Mesenchymal stem cell (in vitro differentiated cells and primary cell): ENCODE measurements around the gene TMEM178A.

Experiments used
- DNase-seq: peaks from one replicate; pipeline ENCODE4 v3.0.0-alpha.2; 2013
- H2AFZ ChIP-seq: one replicate; pipeline ENCODE4 v1.6.1; 2013; ENCODE audit warnings: low read depth, mild to moderate bottlenecking, control low read depth, inconsistent platforms, low read length, moderate library complexity
- H2AK5ac ChIP-seq: 2 replicates; pipeline ENCODE4 v1.6.1; 2013; ENCODE audit warnings: low read length, moderate library complexity, mild to moderate bottlenecking, inconsistent platforms; ENCODE audit not compliant: severe bottlenecking
- H2BK120ac ChIP-seq: one replicate; pipeline ENCODE4 v1.6.1; 2013; ENCODE audit warnings: low read depth, mild to moderate bottlenecking, inconsistent platforms, low read length, moderate library complexity
- H2BK12ac ChIP-seq, 2 experiments: one replicate each; pipeline ENCODE4 v1.6.1; 2013; ENCODE audit warnings: inconsistent platforms in 2 of 2, low read length in 2 of 2, mild to moderate bottlenecking in 2 of 2, moderate library complexity in 2 of 2, control low read depth in 1 of 2
- H2BK15ac ChIP-seq: one replicate; pipeline ENCODE4 v1.6.1; 2013; ENCODE audit warnings: mild to moderate bottlenecking, low read depth, inconsistent platforms; ENCODE audit not compliant: poor library complexity, severe bottlenecking
- H2BK5ac ChIP-seq: 2 replicates; pipeline ENCODE4 v1.6.1; 2013; ENCODE audit warnings: low read depth, mild to moderate bottlenecking, low read length, control low read depth, inconsistent platforms; ENCODE audit not compliant: poor library complexity, severe bottlenecking
- H3K14ac ChIP-seq, 2 experiments: one replicate each; pipeline ENCODE4 v1.6.1; 2013; ENCODE audit warnings: inconsistent platforms in 2 of 2, low read length in 2 of 2, control low read depth in 1 of 2, mild to moderate bottlenecking in 1 of 2, moderate library complexity in 1 of 2
- H3K18ac ChIP-seq, 2 experiments: one replicate each; pipeline ENCODE4 v1.6.1; 2013; ENCODE audit warnings: inconsistent platforms in 2 of 2, low read length in 2 of 2, control low read depth in 1 of 2, low read depth in 1 of 2, mild to moderate bottlenecking in 1 of 2
- H3K23ac ChIP-seq, 2 experiments: one replicate each; pipeline ENCODE4 v1.6.1; 2013; ENCODE audit warnings: inconsistent platforms in 2 of 2, low read length in 2 of 2, mild to moderate bottlenecking in 2 of 2, moderate library complexity in 2 of 2, control low read depth in 1 of 2
- H3K27ac ChIP-seq: 2 replicates; pipeline ENCODE4 v1.5.1; 2013; ENCODE audit warnings: mild to moderate bottlenecking, moderate library complexity, low read length, control low read depth, inconsistent platforms; ENCODE audit not compliant: poor library complexity, severe bottlenecking
- H3K27me3 ChIP-seq, 2 experiments: 2 replicates each; pipeline versions ENCODE4 v1.6.1 to v1.7.0; 2013; ENCODE audit warnings: low read length in 2 of 2, mild to moderate bottlenecking in 2 of 2, moderate library complexity in 2 of 2, control low read depth in 1 of 2, inconsistent platforms in 1 of 2; ENCODE audit not compliant: control insufficient read depth in 1 of 2, insufficient read depth in 1 of 2
- H3K36me3 ChIP-seq, 2 experiments: 2 replicates each; pipeline versions ENCODE4 v1.6.1 to v1.7.0; 2013; ENCODE audit warnings: low read length in 2 of 2, control low read depth in 1 of 2, inconsistent platforms in 1 of 2, low read depth in 1 of 2, mild to moderate bottlenecking in 1 of 2; ENCODE audit not compliant: insufficient read depth in 2 of 2, control insufficient read depth in 1 of 2
- H3K4ac ChIP-seq, 2 experiments: one replicate each; pipeline ENCODE4 v1.6.1; 2013; ENCODE audit warnings: inconsistent platforms in 2 of 2, low read length in 2 of 2, mild to moderate bottlenecking in 2 of 2, moderate library complexity in 2 of 2, control low read depth in 1 of 2, low read depth in 1 of 2
- H3K4me1 ChIP-seq: 2 replicates; pipeline ENCODE4 v1.6.1; 2013; ENCODE audit warnings: low read depth, low read length, control low read depth; ENCODE audit not compliant: control insufficient read depth, insufficient read depth
- H3K4me2 ChIP-seq: 2 replicates; pipeline ENCODE4 v1.6.1; 2013; ENCODE audit warnings: low read length, mild to moderate bottlenecking, inconsistent platforms; ENCODE audit not compliant: poor library complexity, severe bottlenecking
- H3K4me3 ChIP-seq, 2 experiments: 2 replicates each; pipeline versions ENCODE4 v1.5.1 to v1.7.0; 2013; ENCODE audit warnings: low read length in 2 of 2, mild to moderate bottlenecking in 2 of 2, control low read depth in 1 of 2, low read depth in 1 of 2; ENCODE audit not compliant: insufficient read depth in 1 of 2
- H3K79me1 ChIP-seq: replicated peaks from 2 replicates; pipeline ENCODE4 v1.6.1; 2013; ENCODE audit warnings: mild to moderate bottlenecking, control low read depth, low read length, inconsistent platforms; ENCODE audit not compliant: poor library complexity, severe bottlenecking
- H3K9ac ChIP-seq: 2 replicates; pipeline ENCODE4 v1.7.0; 2013; ENCODE audit warnings: mild to moderate bottlenecking, low read length, moderate library complexity
- H3K9me3 ChIP-seq: 2 replicates; pipeline ENCODE4 v1.7.0; 2013; ENCODE audit warnings: mild to moderate bottlenecking, low read length; ENCODE audit not compliant: control insufficient read depth
- H4K8ac ChIP-seq: one replicate; pipeline ENCODE4 v1.6.1; 2013; ENCODE audit warnings: inconsistent platforms, mild to moderate bottlenecking, low read length, moderate library complexity
- H4K91ac ChIP-seq: one replicate; pipeline ENCODE4 v1.6.1; 2013; ENCODE audit warnings: mild to moderate bottlenecking, low read length, inconsistent platforms
- WGBS: methylation state at CpG from one replicate; pipeline ENCODE4 v1.1.7; 2013; ENCODE audit warnings: mixed read lengths; 5-methylcytosine and 5-hydroxymethylcytosine counted together

The TMEM178A gene

DNA sequence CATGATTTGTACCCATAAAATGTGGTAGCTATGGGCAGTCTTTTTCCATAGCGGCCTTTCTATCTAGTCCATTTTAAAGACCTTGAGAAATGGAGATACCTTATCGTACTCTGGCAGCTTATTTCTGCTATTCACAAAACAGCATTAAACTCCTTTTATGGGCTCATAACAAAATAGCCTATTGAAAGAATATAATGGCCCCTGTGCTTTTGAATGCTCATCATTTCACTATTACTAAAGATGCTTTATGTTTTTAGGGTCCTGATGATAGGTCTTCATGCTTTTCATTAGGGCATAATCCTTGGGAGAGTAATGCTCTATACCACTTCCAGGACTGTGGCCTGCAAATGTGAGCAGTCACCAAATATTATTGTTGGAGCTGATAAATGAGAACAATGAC, 7.3 kb upstream of the TMEM178A start:
- no peaks in the 10 kb centered on the region for H3K79me1 ChIP-seq
- H3K4me2 ChIP-seq, result no peak overlapping the region
- no peak for DNase-seq
- no peaks in the 10 kb centered on the region for H3K4me1 ChIP-seq
- H2BK12ac ChIP-seq, result no peak overlapping the region
- no peak overlapping the region for H3K4ac ChIP-seq
- no peak overlapping the region for H3K18ac ChIP-seq
- no peak overlapping the region for H2BK120ac ChIP-seq
- no peak overlapping the region for H3K4me3 ChIP-seq
- WGBS, result 86% methylated on average over 2 of the region's 2 CpGs
- H2BK15ac ChIP-seq, result no peak overlapping the region
- no peaks in the 10 kb centered on the region for H3K27me3 ChIP-seq
- peaks cover 10% of the 10 kb centered on the region for H3K9me3 ChIP-seq
- no peak overlapping the region for H4K8ac ChIP-seq
- no peak overlapping the region for H4K91ac ChIP-seq
- no peak overlapping the region for H2BK5ac ChIP-seq
- no peak overlapping the region for H2AFZ ChIP-seq
- no peak overlapping the region for H3K14ac ChIP-seq
- H3K36me3 ChIP-seq, result no peaks in the 10 kb centered on the region
- no peak overlapping the region for H3K9ac ChIP-seq
- no peak overlapping the region for H3K27ac ChIP-seq
- H3K23ac ChIP-seq, result no peak overlapping the region
- H2AK5ac ChIP-seq, result no peak overlapping the region

DNA sequence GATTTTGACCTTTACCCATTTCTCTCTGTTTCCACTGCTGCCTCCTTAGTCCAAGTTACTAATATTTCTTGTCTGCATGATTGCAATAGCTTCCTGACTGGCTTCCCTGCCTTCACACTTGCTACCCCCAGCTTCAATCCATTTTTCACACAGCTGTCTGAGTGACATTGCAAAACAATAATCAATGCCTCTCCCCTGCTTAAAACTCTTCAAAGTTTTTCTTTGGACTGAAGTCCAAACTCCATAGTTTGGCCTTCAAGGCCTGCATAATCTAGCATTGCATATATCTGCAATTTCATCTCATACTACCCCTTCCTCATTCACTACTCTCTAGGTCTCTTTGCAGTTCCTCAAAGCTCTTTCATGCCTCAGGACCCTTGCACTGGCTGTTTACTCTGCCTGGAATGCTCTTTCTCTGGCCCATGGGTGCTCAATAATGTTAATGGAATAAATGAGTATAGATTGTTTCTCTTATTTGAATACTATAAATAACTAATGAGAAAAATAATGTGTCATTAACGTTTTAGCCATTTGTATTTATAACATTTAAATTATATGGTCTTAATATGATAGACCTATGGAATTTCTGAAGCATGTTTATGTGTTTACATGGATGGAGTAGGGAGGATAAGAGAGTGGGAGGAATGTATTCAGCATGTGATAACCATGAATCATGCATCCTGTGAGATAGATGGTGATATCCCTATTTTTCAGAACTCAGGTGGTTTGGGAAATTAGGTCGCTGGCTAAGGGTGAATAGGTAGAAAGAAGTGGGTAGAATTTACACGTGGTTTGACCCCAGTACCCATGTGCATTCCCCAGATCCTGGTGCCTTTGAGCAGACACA, 5.7 kb upstream of the TMEM178A start:
- H3K9me3 ChIP-seq, result peaks cover 3% of the 10 kb centered on the region
- H3K27me3 ChIP-seq, result peaks cover 7 to 8% of the 10 kb centered on the region in 2 experiments
- H3K4me1 ChIP-seq, result peaks cover under 1% of the 10 kb centered on the region
- H2BK15ac ChIP-seq, result no peak overlapping the region
- H3K18ac ChIP-seq, result no peak overlapping the region
- no peak overlapping the region for H3K4ac ChIP-seq
- H2BK12ac ChIP-seq, result no peak overlapping the region
- H2BK120ac ChIP-seq, result no peak overlapping the region
- H3K4me2 ChIP-seq, result no peak overlapping the region
- no peak for DNase-seq
- H3K9ac ChIP-seq, result no peak overlapping the region
- H3K36me3 ChIP-seq, result no peaks in the 10 kb centered on the region
- H2AFZ ChIP-seq, result no peak overlapping the region
- no peak overlapping the region for H3K23ac ChIP-seq
- no peaks in the 10 kb centered on the region for H3K79me1 ChIP-seq
- no peak overlapping the region for H3K14ac ChIP-seq
- H3K4me3 ChIP-seq, result no peak overlapping the region
- H2AK5ac ChIP-seq, result no peak overlapping the region
- H4K8ac ChIP-seq, result no peak overlapping the region
- H3K27ac ChIP-seq, result no peak overlapping the region
- no peak overlapping the region for H2BK5ac ChIP-seq
- H4K91ac ChIP-seq, result no peak overlapping the region
- 79% methylated on average over 3 of the region's 3 CpGs for WGBS

DNA sequence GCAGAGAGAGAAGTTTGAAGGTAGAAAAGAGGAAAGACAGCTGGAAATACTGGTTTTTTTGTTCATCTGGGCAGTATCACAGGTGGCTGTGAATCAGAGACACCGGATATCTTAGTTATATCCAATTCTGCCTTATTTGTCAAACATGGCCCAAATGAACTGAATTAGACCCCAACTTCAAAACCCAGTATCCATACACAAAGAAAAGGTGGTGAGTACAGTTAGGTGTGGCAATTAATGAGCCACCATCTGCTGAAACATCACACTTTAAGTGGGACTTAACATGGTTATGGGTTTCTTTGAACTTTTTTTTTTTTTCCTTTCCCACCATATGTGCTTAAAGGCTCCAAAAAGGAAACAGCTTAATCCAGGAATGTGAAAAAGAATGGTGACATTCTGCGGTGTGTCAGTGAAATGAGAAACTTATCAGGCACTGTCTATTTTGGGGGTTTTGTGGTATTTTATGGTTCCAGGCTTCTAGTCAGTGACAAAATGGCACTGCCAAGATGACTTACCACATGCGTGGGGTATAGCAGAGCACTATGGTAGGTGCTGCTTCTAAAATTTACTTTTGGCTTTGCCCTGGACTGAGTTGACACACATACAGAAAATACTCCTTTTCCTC, 5.0 kb upstream of the TMEM178A start:
- Histone ChIP-seq H2BK120ac (no peak overlapping the region), H3K36me3 (no peaks in the 10 kb centered on the region), H2BK12ac (no peak overlapping the region), H3K23ac (no peak overlapping the region), H3K14ac (no peak overlapping the region), H3K4me1 (peaks cover 6% of the 10 kb centered on the region), H3K9me3 (no peaks in the 10 kb centered on the region), H3K9ac (no peak overlapping the region), H3K27me3 (peaks cover 12% of the 10 kb centered on the region in 2 experiments), H2AFZ (no peak overlapping the region), H3K79me1 (no peaks in the 10 kb centered on the region), H4K91ac (no peak overlapping the region), H2BK15ac (no peak overlapping the region), H2AK5ac (no peak overlapping the region), H3K4ac (no peak overlapping the region), H3K4me3 (no peak overlapping the region), H2BK5ac (no peak overlapping the region), H3K18ac (no peak overlapping the region), H3K4me2 (no peak overlapping the region), H3K27ac (no peak overlapping the region), H4K8ac (no peak overlapping the region)
- WGBS, result 77% methylated on average over 2 of the region's 3 CpGs
- peak; percentile 14 for DNase-seq

GRCh38 chr2:39661826-39662225, 3.9 kb upstream of the TMEM178A start:
- no peak overlapping the region for H2BK12ac ChIP-seq
- no peak overlapping the region for H3K4me3 ChIP-seq
- H3K23ac ChIP-seq, result no peak overlapping the region
- no peaks in the 10 kb centered on the region for H3K79me1 ChIP-seq
- H2BK15ac ChIP-seq, result no peak overlapping the region
- no peak overlapping the region for H3K14ac ChIP-seq
- DNase-seq, result no peak
- H3K9ac ChIP-seq, result no peak overlapping the region
- H3K4ac ChIP-seq, result no peak overlapping the region
- H3K4me2 ChIP-seq, result no peak overlapping the region
- no peak overlapping the region for H2BK120ac ChIP-seq
- 64% methylated on average over 1 of the region's 1 CpG for WGBS
- no peaks in the 10 kb centered on the region for H3K9me3 ChIP-seq
- H2AK5ac ChIP-seq, result no peak overlapping the region
- H3K18ac ChIP-seq, result no peak overlapping the region
- no peak overlapping the region for H4K8ac ChIP-seq
- H3K36me3 ChIP-seq, result no peaks in the 10 kb centered on the region
- no peak overlapping the region for H2BK5ac ChIP-seq
- H3K4me1 ChIP-seq, result peaks cover 13% of the 10 kb centered on the region
- H4K91ac ChIP-seq, result no peak overlapping the region
- H2AFZ ChIP-seq, result no peak overlapping the region
- H3K27me3 ChIP-seq, result peaks cover 17 to 21% of the 10 kb centered on the region in 2 experiments
- H3K27ac ChIP-seq, result no peak overlapping the region
